ENCODE measurements around the gene F12. TPM values are rescaled to one million over a fixed set of nuclear protein-coding genes. Genes with fewer than 3 reads are reported as not detected.

F12 gene
- polyA plus RNA-seq, 2 donors, result 18.1 to 33.5 TPM

- peaks cover 9 to 34% of the 10 kb centered on the region in 2 donors for H3K36me3 ChIP-seq (ENCODE audit: control insufficient read depth in 2 of 2, insufficient read depth in 2 of 2, low read length in 1 of 2)
- no peak overlapping the region for H3K4me3 ChIP-seq (ENCODE audit: low read depth in 1 of 2, low read length in 2 of 2)
- no peaks in the 10 kb centered on the region for H3K9me3 ChIP-seq (ENCODE audit: control insufficient read depth in 2 of 2, insufficient read depth in 1 of 2, low read depth in 1 of 2, low read length in 1 of 2)
- no peaks in the 10 kb centered on the region for H3K27me3 ChIP-seq (ENCODE audit: control insufficient read depth in 1 of 2, insufficient read depth in 2 of 2, low read length in 2 of 2)
- no peak overlapping the region for H3K27ac ChIP-seq (ENCODE audit: low read depth in 2 of 2, low read length in 1 of 2)
- 79 to 80% methylated on average over 24 of the region's 24 CpGs for WGBS, 2 donors
- peaks cover 0 to 3% of the 10 kb centered on the region in 2 donors for H3K4me1 ChIP-seq (ENCODE audit: control insufficient read depth in 2 of 2, insufficient read depth in 2 of 2, low read length in 1 of 2)
These were observed 31.0 kb upstream of the F12 start for GRCh38 chr5:177440211-177440989.

GRCh38 chr5:177439518-177440053 is 30.2 kb upstream of the F12 start:
- Histone ChIP-seq H3K27me3 (ENCODE audit: control insufficient read depth in 1 of 2, insufficient read depth in 2 of 2, low read length in 2 of 2) (no peaks in the 10 kb centered on the region), H3K9me3 (ENCODE audit: control insufficient read depth in 2 of 2, insufficient read depth in 1 of 2, low read depth in 1 of 2, low read length in 1 of 2) (no peaks in the 10 kb centered on the region), H3K4me1 (ENCODE audit: control insufficient read depth in 2 of 2, insufficient read depth in 2 of 2, low read length in 1 of 2) (peaks cover 0 to 3% of the 10 kb centered on the region in 2 donors), H3K36me3 (ENCODE audit: control insufficient read depth in 2 of 2, insufficient read depth in 2 of 2, low read length in 1 of 2) (peaks cover 9 to 39% of the 10 kb centered on the region in 2 donors), H3K27ac (ENCODE audit: low read depth in 2 of 2, low read length in 1 of 2) (no peak overlapping the region), H3K4me3 (ENCODE audit: low read depth in 1 of 2, low read length in 2 of 2) (no peak overlapping the region)
- 92 to 97% methylated on average over 4 of the region's 4 CpGs for WGBS, 2 donors

GRCh38 chr5:177438468-177438867 is 29.1 kb upstream of the F12 start:
- WGBS, 2 donors, result 91 to 95% methylated on average over 10 of the region's 10 CpGs
- Histone ChIP-seq H3K4me1 (ENCODE audit: control insufficient read depth in 2 of 2, insufficient read depth in 2 of 2, low read length in 1 of 2) (peaks cover 0 to 5% of the 10 kb centered on the region in 2 donors), H3K27me3 (ENCODE audit: control insufficient read depth in 1 of 2, insufficient read depth in 2 of 2, low read length in 2 of 2) (no peaks in the 10 kb centered on the region), H3K27ac (ENCODE audit: low read depth in 2 of 2, low read length in 1 of 2) (no peak overlapping the region), H3K9me3 (ENCODE audit: control insufficient read depth in 2 of 2, insufficient read depth in 1 of 2, low read depth in 1 of 2, low read length in 1 of 2) (no peaks in the 10 kb centered on the region), H3K36me3 (ENCODE audit: control insufficient read depth in 2 of 2, insufficient read depth in 2 of 2, low read length in 1 of 2) (peaks cover 9 to 46% of the 10 kb centered on the region in 2 donors), H3K4me3 (ENCODE audit: low read depth in 1 of 2, low read length in 2 of 2) (no peak overlapping the region)

- 57 to 68% methylated on average over 4 of the region's 4 CpGs for WGBS, 2 donors
- Histone ChIP-seq H3K9me3 (ENCODE audit: control insufficient read depth in 2 of 2, insufficient read depth in 1 of 2, low read depth in 1 of 2, low read length in 1 of 2) (no peaks in the 10 kb centered on the region), H3K4me3 (ENCODE audit: low read depth in 1 of 2, low read length in 2 of 2) (no peak overlapping the region), H3K27ac (ENCODE audit: low read depth in 2 of 2, low read length in 1 of 2) (no peak overlapping the region), H3K27me3 (ENCODE audit: control insufficient read depth in 1 of 2, insufficient read depth in 2 of 2, low read length in 2 of 2) (no peaks in the 10 kb centered on the region), H3K36me3 (ENCODE audit: control insufficient read depth in 2 of 2, insufficient read depth in 2 of 2, low read length in 1 of 2) (peaks cover 9 to 54% of the 10 kb centered on the region in 2 donors), H3K4me1 (ENCODE audit: control insufficient read depth in 2 of 2, insufficient read depth in 2 of 2, low read length in 1 of 2) (peaks cover 0 to 5% of the 10 kb centered on the region in 2 donors)
These were observed 28.3 kb upstream of the F12 start for GRCh38 chr5:177437623-177438022.

- Histone ChIP-seq H3K27ac (ENCODE audit: low read depth in 2 of 2, low read length in 1 of 2) (no peak overlapping the region), H3K9me3 (ENCODE audit: control insufficient read depth in 2 of 2, insufficient read depth in 1 of 2, low read depth in 1 of 2, low read length in 1 of 2) (no peaks in the 10 kb centered on the region), H3K27me3 (ENCODE audit: control insufficient read depth in 1 of 2, insufficient read depth in 2 of 2, low read length in 2 of 2) (no peaks in the 10 kb centered on the region), H3K4me1 (ENCODE audit: control insufficient read depth in 2 of 2, insufficient read depth in 2 of 2, low read length in 1 of 2) (peaks cover 0 to 20% of the 10 kb centered on the region in 2 donors), H3K4me3 (ENCODE audit: low read depth in 1 of 2, low read length in 2 of 2) (no peak overlapping the region), H3K36me3 (ENCODE audit: control insufficient read depth in 2 of 2, insufficient read depth in 2 of 2, low read length in 1 of 2) (peaks cover 9 to 55% of the 10 kb centered on the region in 2 donors)
- WGBS, 2 donors, result 94 to 96% methylated on average over 36 to 37 of the region's 37 CpGs
These were observed 26.6 kb upstream of the F12 start for GRCh38 chr5:177435847-177436536.

GRCh38 chr5:177434942-177435738 is 25.8 kb upstream of the F12 start:
- Histone ChIP-seq H3K27ac (ENCODE audit: low read depth in 2 of 2, low read length in 1 of 2) (no peak overlapping the region), H3K27me3 (ENCODE audit: control insufficient read depth in 1 of 2, insufficient read depth in 2 of 2, low read length in 2 of 2) (no peaks in the 10 kb centered on the region), H3K4me1 (ENCODE audit: control insufficient read depth in 2 of 2, insufficient read depth in 2 of 2, low read length in 1 of 2) (peaks cover 0 to 29% of the 10 kb centered on the region in 2 donors), H3K9me3 (ENCODE audit: control insufficient read depth in 2 of 2, insufficient read depth in 1 of 2, low read depth in 1 of 2, low read length in 1 of 2) (no peaks in the 10 kb centered on the region), H3K36me3 (ENCODE audit: control insufficient read depth in 2 of 2, insufficient read depth in 2 of 2, low read length in 1 of 2) (peaks cover 4 to 52% of the 10 kb centered on the region in 2 donors), H3K4me3 (ENCODE audit: low read depth in 1 of 2, low read length in 2 of 2) (no peak overlapping the region)
- WGBS, 2 donors, result 88 to 94% methylated on average over 20 of the region's 20 CpGs

GRCh38 chr5:177434437-177434836 is 25.1 kb upstream of the F12 start:
- Histone ChIP-seq H3K36me3 (ENCODE audit: control insufficient read depth in 2 of 2, insufficient read depth in 2 of 2, low read length in 1 of 2) (peaks cover 4 to 50% of the 10 kb centered on the region in 2 donors), H3K9me3 (ENCODE audit: control insufficient read depth in 2 of 2, insufficient read depth in 1 of 2, low read depth in 1 of 2, low read length in 1 of 2) (no peaks in the 10 kb centered on the region), H3K4me1 (ENCODE audit: control insufficient read depth in 2 of 2, insufficient read depth in 2 of 2, low read length in 1 of 2) (peaks cover 0 to 31% of the 10 kb centered on the region in 2 donors), H3K4me3 (ENCODE audit: low read depth in 1 of 2, low read length in 2 of 2) (no peak overlapping the region), H3K27me3 (ENCODE audit: control insufficient read depth in 1 of 2, insufficient read depth in 2 of 2, low read length in 2 of 2) (no peaks in the 10 kb centered on the region), H3K27ac (ENCODE audit: low read depth in 2 of 2, low read length in 1 of 2) (no peak overlapping the region)
- WGBS, 2 donors, result 86 to 90% methylated on average over 8 of the region's 8 CpGs

GRCh38 chr5:177433658-177434217 is 24.4 kb upstream of the F12 start:
- no peaks in the 10 kb centered on the region for H3K27me3 ChIP-seq (ENCODE audit: control insufficient read depth in 1 of 2, insufficient read depth in 2 of 2, low read length in 2 of 2)
- 82 to 89% methylated on average over 29 of the region's 29 CpGs for WGBS, 2 donors
- peaks cover 2 to 49% of the 10 kb centered on the region in 2 donors for H3K36me3 ChIP-seq (ENCODE audit: control insufficient read depth in 2 of 2, insufficient read depth in 2 of 2, low read length in 1 of 2)
- H3K4me3 ChIP-seq (ENCODE audit: low read depth in 1 of 2, low read length in 2 of 2), result peak overlapping the region in 1 of 2 donors; percentile 8
- H3K27ac ChIP-seq (ENCODE audit: low read depth in 2 of 2, low read length in 1 of 2), result no peak overlapping the region
- peaks cover 0 to 33% of the 10 kb centered on the region in 2 donors for H3K4me1 ChIP-seq (ENCODE audit: control insufficient read depth in 2 of 2, insufficient read depth in 2 of 2, low read length in 1 of 2)
- H3K9me3 ChIP-seq (ENCODE audit: control insufficient read depth in 2 of 2, insufficient read depth in 1 of 2, low read depth in 1 of 2, low read length in 1 of 2), result no peaks in the 10 kb centered on the region

All from esophagus (tissue), 2 donors.